ENCODE measurements around the gene ALDH4A1.

DNA sequence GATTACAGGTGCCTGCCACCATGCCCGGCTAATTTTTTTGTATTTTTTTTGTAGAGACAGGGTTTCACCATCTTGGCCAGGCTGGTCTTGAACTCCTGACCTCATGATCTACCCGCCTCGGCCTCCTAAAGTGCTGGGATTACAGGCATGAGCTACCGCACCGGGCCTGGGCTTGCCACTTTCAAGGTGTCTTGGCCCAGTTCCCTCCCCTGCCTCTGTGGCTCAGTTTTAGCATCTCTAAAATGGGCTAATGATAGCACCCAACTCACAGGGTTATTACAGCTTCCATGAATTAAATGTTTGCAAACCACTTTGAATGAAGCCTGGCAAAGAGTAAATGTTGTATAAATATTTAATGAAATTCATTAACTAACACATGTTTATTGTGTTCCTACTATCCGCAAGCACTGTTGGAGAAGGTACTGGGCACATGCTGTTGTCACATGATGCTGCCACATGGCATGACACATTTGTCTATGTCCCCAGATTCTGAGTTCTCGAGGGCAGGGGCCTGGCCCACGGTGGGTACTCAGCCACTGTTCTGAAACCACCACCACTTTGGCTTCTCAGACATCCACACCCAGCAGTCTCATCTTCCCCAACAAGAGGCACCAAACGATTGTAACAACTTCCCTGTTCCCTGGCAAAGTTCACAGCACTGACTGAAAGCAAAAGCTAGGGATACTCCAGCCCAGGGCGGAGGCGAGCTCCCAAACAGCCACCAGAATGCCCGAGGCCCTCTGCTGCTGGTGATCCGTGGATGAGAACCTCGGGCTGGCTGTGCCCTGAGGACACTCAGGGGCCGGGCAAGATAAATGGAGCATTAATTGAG lies 44.4 kb upstream of the ALDH4A1 start:
- TF ChIP-seq CTCF (IDR thresholded peaks at IDR 0.05; ENCODE audit: insufficient read depth, low read depth, low read length) (no peak), EZH2 (IDR thresholded peaks at IDR 0.05; ENCODE audit: insufficient read depth, low read length) (no peak)

All from astrocyte (in vitro differentiated cells and primary cell).